HG02973 (cell line): ENCODE measurements around the gene GRXCR2.
"Not testable (repeated sequence)": the region's sequence is repeated elsewhere in the genome, so short reads cannot be mapped to it uniquely, and the experiment has no call there.

Source experiments
- ATAC-seq: cut with Tn5 transposase; IDR thresholded peaks from one replicate; pipeline ENCODE4 v1.9.1; 2021; ENCODE audit warnings: moderate library complexity; ENCODE audit not compliant: unreplicated experiment

The GRXCR2 gene

GRCh38 chr5:145840458-145841132, 32.2 kb downstream of the GRXCR2 start:
- no peak for ATAC-seq

DNA sequence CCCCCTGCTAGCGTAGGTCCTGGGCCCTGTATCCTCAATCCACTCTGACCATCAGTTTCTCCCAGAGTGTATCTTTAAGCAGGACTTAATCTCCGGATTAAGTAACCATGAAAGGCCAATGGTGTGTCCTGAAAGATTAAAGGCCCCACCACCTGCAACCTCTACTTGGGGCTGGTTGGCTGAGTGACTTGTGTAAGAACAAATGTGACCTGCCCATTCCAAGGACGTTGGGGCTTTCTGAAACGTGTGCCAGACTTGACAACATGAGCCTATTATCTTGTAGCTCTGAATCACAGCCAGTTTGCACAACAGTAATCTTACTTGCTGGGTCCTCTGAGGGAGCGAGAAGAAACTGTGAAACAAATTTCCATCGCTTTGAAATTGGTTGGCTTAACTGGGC, 34.5 kb downstream of the GRXCR2 start:
- ATAC-seq: no peak

DNA sequence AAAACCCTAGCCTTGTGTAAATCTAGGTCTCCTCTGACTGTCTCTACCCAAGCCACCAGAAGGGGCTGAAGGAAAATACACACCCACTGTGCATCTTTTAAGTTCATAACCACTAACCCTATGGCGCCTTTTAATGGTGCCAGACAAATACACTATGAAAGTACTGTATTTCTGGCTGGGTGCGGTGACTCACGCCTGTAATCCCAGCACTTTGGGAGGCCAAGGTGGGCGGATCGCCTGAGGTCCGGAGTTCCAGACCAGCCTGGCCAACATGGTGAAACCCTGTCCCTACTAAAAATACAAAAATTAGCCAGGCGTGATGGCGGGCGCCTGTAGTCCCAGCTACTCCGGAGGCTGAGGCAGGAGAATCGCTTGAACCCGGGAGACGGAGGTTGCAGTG, 36.6 kb downstream of the GRXCR2 start:
- not testable (repeated sequence) for ATAC-seq

DNA sequence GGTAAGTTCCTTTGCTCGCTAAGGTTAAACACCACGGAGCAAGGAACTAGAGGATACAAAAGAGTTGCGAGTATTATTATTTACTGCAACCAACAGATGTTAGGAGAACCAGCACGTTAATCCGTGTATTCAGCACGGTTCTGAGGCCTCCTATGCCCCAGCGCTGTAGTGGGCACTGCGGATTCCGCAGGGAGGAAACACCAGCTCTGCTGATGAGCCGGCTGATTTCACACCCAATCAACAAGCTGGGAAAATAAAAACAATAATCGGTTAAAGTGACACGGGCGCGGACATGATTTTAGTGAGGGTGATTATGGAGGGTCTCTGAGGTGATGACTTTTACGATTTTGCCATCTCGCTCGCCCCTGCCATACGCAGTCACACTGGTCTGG, 37.0 kb downstream of the GRXCR2 start:
- peak; percentile 15 for ATAC-seq

DNA sequence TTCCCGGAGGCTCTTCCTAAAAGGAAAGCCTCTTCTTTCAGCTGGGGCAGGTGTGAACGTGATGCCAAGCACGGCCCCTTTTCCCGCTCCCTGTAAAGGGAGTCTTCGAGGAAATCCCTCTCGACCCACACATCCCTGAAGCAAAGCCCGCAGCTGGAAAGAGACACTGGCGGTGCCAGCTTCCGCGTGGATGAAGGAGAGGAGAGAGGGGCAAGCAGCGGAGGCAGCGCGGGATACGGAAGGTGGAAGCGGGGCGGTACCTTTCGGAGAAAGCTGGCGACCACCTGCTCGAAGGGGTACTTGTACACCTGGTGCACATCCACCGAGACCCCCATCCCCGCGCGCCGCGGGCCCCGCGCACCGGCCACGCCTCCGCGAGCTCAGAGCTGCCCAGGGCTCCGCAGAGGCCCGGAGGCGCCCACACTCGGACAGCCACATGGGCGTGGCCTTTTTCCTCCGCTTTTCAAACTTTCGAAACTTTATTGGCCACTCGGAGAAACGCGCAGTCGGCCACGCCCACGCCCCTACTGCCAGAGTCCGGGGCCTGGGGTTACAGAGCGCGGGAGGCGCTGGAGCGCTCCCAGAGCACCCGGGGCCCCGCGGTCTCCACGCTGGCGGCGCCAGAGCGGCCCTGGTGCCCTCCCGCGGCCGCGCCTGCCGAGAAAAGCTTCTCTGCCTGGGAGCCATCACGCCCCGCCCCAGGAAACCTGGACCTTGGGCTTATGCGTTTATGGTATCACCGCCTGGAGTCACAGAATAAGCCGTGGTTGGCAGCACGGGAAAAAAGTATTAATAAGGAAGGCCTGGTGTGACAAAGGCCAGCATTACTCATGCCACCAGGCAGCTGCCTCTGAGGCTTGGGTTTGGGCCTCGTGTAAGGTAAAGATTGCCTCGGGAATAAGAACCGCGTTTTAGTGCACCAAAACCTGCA, 37.6 kb downstream of the GRXCR2 start, which contains the start of gene PRELID2:
Gene PRELID2 (minus strand): TSS at position 426 of the 931 bp plus-strand sequence. CDS start 91 bp downstream, at position 335.
- ATAC-seq: peak; percentile 82

- peak; percentile 1 for ATAC-seq
These were observed 38.3 kb downstream of the GRXCR2 start for GRCh38 chr5:145834554-145834916.

DNA sequence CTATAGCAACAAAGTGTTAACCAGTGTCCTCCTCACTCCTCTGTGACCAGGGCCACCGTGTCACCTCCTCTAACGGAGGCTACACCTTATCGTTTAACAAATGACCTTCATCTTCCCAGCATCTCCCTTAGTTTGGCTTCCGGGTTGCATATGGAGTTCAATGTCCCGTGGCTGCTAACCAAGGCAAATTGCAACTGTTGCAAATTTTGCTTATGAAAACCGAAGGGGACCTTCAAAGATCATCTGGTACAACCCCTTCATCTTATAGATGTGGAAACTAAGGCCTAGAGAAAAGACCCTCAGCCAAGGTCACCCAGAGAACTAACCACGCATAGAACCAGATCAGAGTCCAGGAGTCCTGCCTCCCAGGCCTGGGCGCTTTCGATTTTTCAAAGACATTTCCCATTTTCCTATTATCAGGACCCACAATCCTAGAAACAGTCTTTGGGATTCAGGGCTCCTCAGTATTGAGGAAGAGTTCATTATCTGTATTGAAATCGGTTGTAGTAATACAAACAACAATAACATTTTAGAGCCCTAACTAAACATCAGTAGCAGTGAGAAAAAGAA, 39.1 kb downstream of the GRXCR2 start:
- no peak for ATAC-seq

DNA sequence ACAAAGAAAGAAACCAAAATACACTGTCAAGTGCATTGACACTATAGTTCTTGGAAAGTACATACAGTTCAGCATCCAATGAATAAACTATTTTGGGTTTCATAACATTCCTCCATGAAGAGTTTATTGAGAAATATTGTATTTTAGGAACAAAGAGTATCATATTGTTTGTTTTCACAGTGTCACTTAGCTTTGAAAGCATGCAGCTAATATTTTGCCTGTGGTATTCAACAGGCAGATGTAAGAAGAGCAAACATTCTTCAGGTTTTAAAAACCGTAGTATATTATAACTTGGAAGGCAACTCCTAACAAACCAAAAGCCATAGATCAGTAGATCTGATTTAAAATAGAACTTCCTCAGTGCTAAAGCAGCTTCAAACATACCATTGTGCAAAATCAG, 42.2 kb downstream of the GRXCR2 start:
- ATAC-seq: no peak

- no peak for ATAC-seq
These were observed 43.0 kb downstream of the GRXCR2 start for GRCh38 chr5:145829708-145830361.

- ATAC-seq: no peak
These were observed 45.7 kb downstream of the GRXCR2 start for GRCh38 chr5:145826895-145827674.

GRCh38 chr5:145825751-145826180, 47.0 kb downstream of the GRXCR2 start:
- no peak for ATAC-seq

GRCh38 chr5:145824040-145824439, 48.8 kb downstream of the GRXCR2 start:
- no peak for ATAC-seq

GRCh38 chr5:145818604-145819003, 54.2 kb downstream of the GRXCR2 start:
- no peak for ATAC-seq

- ATAC-seq: no peak
These were observed 59.9 kb downstream of the GRXCR2 start for GRCh38 chr5:145812877-145813276.

DNA sequence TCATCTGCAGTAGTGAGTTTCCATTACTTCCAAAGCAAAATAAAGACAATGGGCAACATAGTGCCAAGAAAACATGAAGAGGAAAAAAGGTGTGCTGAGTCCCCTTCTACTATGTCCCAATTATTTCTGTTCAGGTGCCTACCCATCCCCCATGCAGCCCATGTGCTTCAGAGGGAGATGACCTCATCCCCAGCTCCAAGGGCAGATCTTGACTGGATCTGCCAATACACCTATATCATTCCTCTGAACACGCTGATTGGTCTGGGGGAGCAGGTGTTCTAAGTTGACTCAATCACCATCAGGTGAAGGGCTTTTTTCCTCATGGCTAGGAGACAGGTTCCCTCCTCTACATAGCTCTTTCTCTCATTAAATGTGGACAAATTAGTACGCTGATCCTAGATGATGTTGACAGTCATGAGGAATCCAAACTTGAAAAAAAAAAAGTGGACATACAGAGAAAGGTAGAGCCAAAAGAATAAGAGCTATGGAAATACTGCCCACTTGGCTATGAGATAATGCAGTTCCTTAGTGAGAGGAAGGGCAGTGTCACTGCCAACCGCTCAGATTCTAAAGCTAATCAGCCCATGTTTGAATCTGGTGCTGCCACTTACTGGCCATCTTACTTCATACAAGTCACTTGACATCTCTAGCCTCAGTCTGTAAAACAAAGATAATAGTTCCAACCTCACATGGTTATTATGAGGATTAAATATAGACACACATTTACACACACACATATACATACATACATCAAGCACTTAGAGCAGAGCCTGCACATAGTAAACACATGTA, 60.8 kb downstream of the GRXCR2 start:
- ATAC-seq: no peak
